ENCODE results near the gene WDR70.
"Not testable (repeated sequence)": the region's sequence is repeated elsewhere in the genome, so short reads cannot be mapped to it uniquely, and the experiment has no call there.

The WDR70 gene

DNA sequence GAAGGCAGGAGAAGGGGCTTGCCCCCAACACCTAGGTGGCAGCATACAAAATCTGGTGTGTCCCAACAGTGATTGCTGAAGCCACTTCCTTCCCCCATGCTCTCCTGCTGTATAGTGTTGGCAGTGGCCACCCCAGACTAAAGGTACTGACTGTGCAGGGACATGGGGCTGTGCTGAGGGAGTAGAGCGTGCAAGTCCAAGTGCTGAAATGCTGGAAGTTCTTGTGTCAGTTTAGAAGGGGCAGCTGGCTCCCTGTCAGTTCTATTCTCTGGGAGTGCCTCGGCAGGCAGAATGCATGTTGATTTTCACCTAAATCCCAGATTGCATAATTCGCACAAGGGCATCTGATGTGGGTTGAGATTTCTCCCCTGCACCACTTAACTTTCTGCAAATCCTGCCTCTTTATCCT is 392.1 kb downstream of the WDR70 start:
- no peak for DNase-seq

GRCh38 chr5:37771731-37772130 is 392.6 kb downstream of the WDR70 start:
- DNase-seq, result no peak

GRCh38 chr5:37772255-37772654 is 393.1 kb downstream of the WDR70 start:
- no peak for DNase-seq

DNA sequence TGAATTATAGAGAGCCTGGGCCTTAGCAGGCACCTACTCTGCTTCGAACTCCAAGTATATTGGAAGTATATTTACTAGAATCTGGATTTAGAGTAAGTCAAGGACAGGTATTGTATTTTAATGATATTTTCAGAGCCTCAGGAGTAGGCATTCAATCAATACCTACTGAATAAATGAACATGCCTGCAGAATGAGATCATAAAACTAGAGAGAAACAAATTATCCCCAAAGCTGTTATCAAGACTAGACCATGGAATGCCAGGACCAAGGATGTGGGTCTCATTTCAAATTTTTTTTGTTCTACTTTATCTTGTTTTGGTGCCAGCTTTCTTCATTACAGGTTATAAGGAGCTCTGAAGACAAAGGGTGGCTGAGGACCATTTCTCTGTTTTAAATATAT is 394.7 kb downstream of the WDR70 start:
- DNase-seq, result no peak

DNA sequence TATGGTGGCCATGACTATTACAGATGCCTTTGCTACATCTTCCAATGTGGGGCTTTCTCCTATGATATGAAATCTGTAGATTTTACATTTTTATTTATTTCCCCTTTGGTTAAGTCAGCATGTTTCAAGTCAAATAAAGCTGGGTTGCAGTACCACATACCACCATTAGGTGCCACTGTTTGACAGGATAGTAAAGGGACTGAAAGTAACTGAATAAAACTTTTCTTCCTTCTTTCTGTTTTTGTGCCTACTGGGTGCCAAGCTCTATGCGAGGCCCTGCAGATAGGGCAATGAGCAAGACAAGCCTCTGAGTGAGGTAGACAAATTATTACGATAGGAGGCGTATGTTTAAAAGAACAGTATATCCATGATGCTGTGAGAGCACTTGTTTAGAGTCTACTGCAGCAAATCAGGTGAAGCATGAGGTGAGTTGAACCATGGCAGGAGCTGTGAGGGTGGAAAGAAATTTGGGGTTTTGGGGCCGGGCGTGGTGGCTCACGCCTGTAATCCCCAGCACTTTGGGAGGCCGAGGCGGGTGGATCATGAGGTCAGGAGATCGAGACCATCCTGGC is 395.9 kb downstream of the WDR70 start:
- DNase-seq, result peak; percentile 62

- DNase-seq, result no peak
These were observed 397.7 kb downstream of the WDR70 start for GRCh38 chr5:37776826-37777225.

DNA sequence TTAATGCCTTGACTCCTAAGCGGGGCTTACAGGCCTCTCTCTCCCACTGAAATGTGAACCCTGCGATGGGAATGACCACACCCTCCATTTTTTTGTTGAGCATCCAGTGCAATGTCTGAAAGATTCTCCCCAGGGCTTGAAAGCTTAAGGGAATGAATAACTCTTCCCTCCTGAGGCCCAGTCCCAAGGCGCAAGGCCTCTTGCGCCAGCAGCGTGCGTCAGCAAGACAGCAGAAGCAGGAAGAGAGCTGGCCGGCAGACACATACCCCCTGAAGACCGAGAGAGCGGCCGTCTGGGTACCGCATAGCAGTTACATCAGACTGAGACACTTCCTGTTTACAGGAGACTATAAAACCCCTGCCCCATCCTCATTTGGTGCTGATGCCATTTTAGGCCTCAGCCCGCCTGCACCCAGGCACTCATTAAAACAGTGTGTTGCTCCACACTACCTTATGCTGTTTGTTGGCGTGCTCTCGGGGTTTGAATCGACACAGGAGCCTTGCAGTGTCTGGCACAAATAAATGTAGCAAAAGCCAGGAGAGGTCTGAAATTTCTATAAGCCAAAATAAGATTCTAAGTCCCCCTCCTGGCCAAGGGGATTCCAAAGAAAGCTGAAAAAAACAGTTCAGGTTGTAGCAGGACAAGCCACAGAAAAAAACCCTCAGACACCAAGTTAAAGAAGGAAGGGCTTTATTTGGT is 398.5 kb downstream of the WDR70 start:
- no peak for DNase-seq

DNA sequence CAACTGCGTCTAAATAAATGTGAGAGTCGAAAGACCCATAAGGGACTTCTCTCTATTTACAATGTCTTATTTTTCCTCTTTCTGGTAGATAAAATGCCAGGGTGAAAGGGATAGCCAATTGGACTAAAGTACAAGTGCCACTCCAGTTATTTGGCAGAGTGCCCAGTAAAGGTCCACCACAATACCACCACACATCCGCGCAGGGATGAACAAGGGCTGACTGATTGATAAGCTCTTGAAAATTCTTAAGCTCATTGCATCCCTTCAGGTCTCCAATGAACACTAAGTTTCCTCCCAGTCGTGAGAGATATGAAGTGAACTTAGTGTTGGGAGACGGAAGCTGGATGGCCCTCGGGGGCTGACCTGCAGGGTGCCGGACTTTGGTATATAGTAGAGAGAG is 402.3 kb downstream of the WDR70 start:
- not testable (repeated sequence) for DNase-seq

GRCh38 chr5:37786416-37786815 is 407.3 kb downstream of the WDR70 start:
- DNase-seq, result no peak

- DNase-seq, result no peak
These were observed 407.9 kb downstream of the WDR70 start for GRCh38 chr5:37786862-37787519.

DNA sequence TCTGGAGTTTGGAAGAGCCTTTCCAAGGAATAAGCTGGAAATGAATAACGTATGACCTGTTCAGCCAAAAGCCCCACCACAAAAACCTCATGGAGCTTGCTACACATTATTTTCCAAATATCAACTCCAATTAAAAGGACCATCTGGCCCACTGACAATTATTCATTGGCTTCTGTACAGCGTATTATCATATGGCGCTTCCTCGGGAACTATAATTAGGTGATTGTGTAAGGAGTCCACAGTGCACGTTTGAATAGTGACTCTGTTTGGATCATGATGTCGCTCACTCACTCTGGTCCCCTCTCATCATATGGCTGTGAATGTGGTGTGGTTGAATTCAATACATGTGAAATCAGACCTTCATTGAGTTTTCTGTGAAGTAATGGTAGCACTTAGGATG is 408.6 kb downstream of the WDR70 start:
- DNase-seq, result no peak

GRCh38 chr5:37789991-37790390 is 410.9 kb downstream of the WDR70 start:
- no peak for DNase-seq

DNA sequence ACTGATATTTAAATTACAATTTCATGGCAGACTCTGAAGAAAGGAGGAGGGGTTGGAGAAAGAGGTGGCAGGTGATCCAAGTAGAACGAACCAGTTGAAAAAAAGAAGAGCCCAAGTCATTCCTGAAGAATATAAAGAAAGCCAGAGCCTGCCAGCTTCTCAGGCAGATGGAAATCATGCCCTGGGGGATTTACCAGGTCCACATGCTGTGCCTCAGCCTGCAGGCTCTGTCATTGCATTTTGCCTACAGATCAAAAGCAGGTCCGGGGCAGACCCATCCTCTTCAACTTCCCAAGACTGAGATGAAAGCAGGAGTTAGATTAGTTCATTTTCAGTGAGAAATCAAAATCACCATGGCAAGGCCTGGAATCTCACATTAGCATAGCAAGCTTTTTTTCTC is 412.2 kb downstream of the WDR70 start:
- DNase-seq, result no peak

GRCh38 chr5:37792975-37793631 is 414.0 kb downstream of the WDR70 start:
- DNase-seq, result no peak

DNA sequence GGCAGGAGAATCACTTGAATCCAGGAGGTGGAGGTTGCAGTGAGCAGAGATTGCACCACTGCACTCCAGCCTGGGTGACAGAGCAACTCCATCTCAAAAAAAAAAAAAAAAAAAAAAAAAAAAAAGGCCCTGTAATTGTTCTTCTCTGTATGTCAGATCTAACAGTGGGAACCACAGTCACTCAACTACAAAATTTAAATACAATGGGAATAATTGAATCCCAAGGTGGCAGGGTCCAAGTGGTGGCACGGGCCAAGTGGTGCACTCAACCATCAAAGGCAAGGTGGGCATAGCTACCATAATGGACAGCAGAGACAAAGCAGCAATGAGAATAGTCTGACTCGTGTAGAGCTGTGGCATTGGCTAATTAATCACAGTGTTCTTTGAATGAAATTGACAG is 416.2 kb downstream of the WDR70 start:
- not testable (repeated sequence) for DNase-seq

DNA sequence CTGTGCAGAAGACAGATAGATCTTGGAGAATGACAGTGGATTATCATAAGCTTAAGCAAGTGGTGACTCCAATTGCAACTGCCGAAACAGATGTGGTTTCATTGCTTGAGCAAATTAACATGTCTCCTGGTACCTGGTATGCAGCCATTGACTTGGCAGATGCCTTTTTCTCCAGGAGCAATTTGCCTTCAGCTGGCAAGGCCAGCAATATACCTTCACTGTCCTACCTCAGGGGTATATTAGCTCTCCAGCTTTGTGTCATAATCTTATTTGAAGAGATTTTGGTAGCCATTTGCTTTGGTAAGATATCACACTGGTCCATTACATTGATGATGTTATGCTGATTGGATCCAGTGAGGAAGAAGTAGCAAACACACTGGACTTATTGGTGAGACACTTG is 417.3 kb downstream of the WDR70 start:
- not testable (repeated sequence) for DNase-seq

GRCh38 chr5:37799865-37800421 is 420.8 kb downstream of the WDR70 start:
- DNase-seq, result no peak

GRCh38 chr5:37801521-37801920 is 422.4 kb downstream of the WDR70 start:
- DNase-seq, result no peak
